SK-N-SH treated with all-trans-retinoic acid at 6 μM for 48 hours (cell line): ENCODE data around the gene FMO4.

Experiments used
- ATAC-seq: fragments of 200-7000 bp; cut with Tn5 transposase; 3 replicates; pipeline ENCODE4 v1.9.1; 2020; ENCODE audit warnings: mild to moderate bottlenecking, moderate library complexity
- ARNTL ChIP-seq: fragments of 450-650 bp; formaldehyde crosslinking; IDR thresholded peaks from 2 replicates; pipeline ENCODE4 v1.5.0; 2020; ENCODE audit warnings: low read depth, mild to moderate bottlenecking, moderate library complexity, borderline replicate concordance
- BACH2 ChIP-seq: fragments of 250-450 bp; sonication (Bioruptor Pico); IDR thresholded peaks from 2 replicates; pipeline ENCODE4 v1.9.0; 2021; ENCODE audit warnings: mild to moderate bottlenecking, borderline replicate concordance
- CSDC2 ChIP-seq: fragments of 250-450 bp; sonication (Bioruptor Pico); IDR thresholded peaks from 2 replicates; pipeline ENCODE4 v1.5.0; 2020; ENCODE audit warnings: mild to moderate bottlenecking, moderate library complexity
- ESRRG ChIP-seq: fragments of 250-450 bp; sonication (Bioruptor Pico); IDR thresholded peaks from 2 replicates; pipeline ENCODE4 v1.6.1; 2021; ENCODE audit warnings: mild to moderate bottlenecking
- GLIS3 ChIP-seq: fragments of 250-450 bp; sonication (Bioruptor Pico); IDR thresholded peaks from 2 replicates; pipeline ENCODE4 v1.5.0; 2020; ENCODE audit warnings: mild to moderate bottlenecking, moderate library complexity
- ISL1 ChIP-seq: fragments of 250-450 bp; sonication (Bioruptor Pico); IDR thresholded peaks from 2 replicates; pipeline ENCODE4 v2.1.2; 2022; ENCODE audit warnings: mild to moderate bottlenecking, moderate library complexity
- OSR1 ChIP-seq: fragments of 250-450 bp; sonication (Bioruptor Pico); IDR thresholded peaks from 2 replicates; pipeline ENCODE4 v1.8.0; 2022; ENCODE audit warnings: moderate library complexity, mild to moderate bottlenecking, inconsistent platforms
- POU6F1 ChIP-seq: fragments of 250-450 bp; sonication (Bioruptor Pico); IDR thresholded peaks from 2 replicates; pipeline ENCODE4 v1.8.0; 2021; ENCODE audit warnings: low read depth, mild to moderate bottlenecking, moderate library complexity, borderline replicate concordance
- PPARA ChIP-seq: fragments of 250-450 bp; sonication (Bioruptor Pico); IDR thresholded peaks from 2 replicates; pipeline ENCODE4 v1.5.0; 2020; ENCODE audit warnings: mild to moderate bottlenecking, borderline replicate concordance
- SNAI2 ChIP-seq: fragments of 250-450 bp; sonication (Bioruptor Pico); IDR thresholded peaks from 2 replicates; pipeline ENCODE4 v1.5.0; 2020; ENCODE audit warnings: mild to moderate bottlenecking, moderate library complexity
- TCF4 ChIP-seq: fragments of 250-450 bp; sonication (Bioruptor Pico); IDR thresholded peaks from 2 replicates; pipeline ENCODE4 v1.8.0; 2021; ENCODE audit warnings: mild to moderate bottlenecking, moderate library complexity, borderline replicate concordance
- TOX ChIP-seq: fragments of 250-450 bp; sonication (Bioruptor Pico); IDR thresholded peaks from 2 replicates; pipeline ENCODE4 v1.8.0; 2021; ENCODE audit warnings: mild to moderate bottlenecking, moderate library complexity, borderline replicate concordance
- ZC3H10 ChIP-seq: fragments of 250-450 bp; sonication (Bioruptor Pico); IDR thresholded peaks from 2 replicates; pipeline ENCODE4 v1.5.1; 2021; ENCODE audit warnings: mild to moderate bottlenecking, moderate library complexity
- ZFP3 ChIP-seq: fragments of 250-450 bp; sonication (Bioruptor Pico); IDR thresholded peaks from 2 replicates; pipeline ENCODE4 v1.5.0; 2020; ENCODE audit warnings: mild to moderate bottlenecking, moderate library complexity
- ZFP30 ChIP-seq: fragments of 450-650 bp; formaldehyde crosslinking; IDR thresholded peaks from 2 replicates; pipeline ENCODE4 v1.5.0; 2022; ENCODE audit warnings: mild to moderate bottlenecking, moderate library complexity
- ZNF565 ChIP-seq: fragments of 450-650 bp; formaldehyde crosslinking; conservative IDR thresholded peaks from 2 replicates; pipeline ENCODE4 v1.5.0; 2020; ENCODE audit warnings: low read depth, mild to moderate bottlenecking, moderate library complexity
- ZNF70 ChIP-seq: fragments of 450-650 bp; formaldehyde crosslinking; IDR thresholded peaks from 2 replicates; pipeline ENCODE4 v1.5.0; 2020; ENCODE audit warnings: mild to moderate bottlenecking, moderate library complexity
- ZNF8 ChIP-seq: fragments of 450-650 bp; formaldehyde crosslinking; IDR thresholded peaks from 2 replicates; pipeline ENCODE4 v1.5.0; 2020; ENCODE audit warnings: mild to moderate bottlenecking, moderate library complexity
- TF ChIP-seq, protein P1 (sequence below): fragments of 250-450 bp; sonication (Bioruptor Pico); IDR thresholded peaks from 2 replicates; pipeline ENCODE4 v1.8.0; 2020; ENCODE audit warnings: mild to moderate bottlenecking, moderate library complexity, borderline replicate concordance
- TF ChIP-seq, protein P2 (sequence below): fragments of 250-450 bp; sonication (Bioruptor Pico); IDR thresholded peaks from 2 replicates; pipeline ENCODE4 v1.5.1; 2020; ENCODE audit warnings: low read depth, mild to moderate bottlenecking, moderate library complexity
- TF ChIP-seq, protein P3 (sequence below): fragments of 250-450 bp; sonication (Bioruptor Pico); IDR thresholded peaks from 2 replicates; pipeline ENCODE4 v1.5.1; 2021; ENCODE audit warnings: mild to moderate bottlenecking, moderate library complexity
- TF ChIP-seq, protein P4 (sequence below): fragments of 250-450 bp; sonication (Bioruptor Pico); IDR thresholded peaks from 2 replicates; pipeline ENCODE4 v1.5.0; 2020; ENCODE audit warnings: mild to moderate bottlenecking, moderate library complexity

The FMO4 gene

DNA sequence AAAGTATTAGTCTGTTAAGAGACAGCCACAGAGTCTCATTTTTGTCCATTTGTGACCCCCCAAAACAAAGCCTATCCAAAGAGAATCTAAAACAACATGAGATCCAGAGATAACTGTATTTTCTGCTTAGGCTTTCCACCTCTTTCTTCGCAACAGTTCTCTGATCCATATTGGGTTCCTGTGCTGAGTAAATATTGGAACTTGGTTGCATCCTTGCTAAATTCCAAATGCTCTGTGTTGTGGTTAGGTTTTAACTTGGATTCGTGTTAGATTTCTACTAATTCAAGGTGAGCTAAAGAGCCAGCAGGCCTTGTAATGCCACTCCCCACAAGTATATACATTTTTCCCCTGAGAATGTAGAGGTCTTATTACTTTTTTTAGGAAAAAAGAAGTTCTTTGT is 36.4 kb upstream of the FMO4 start:
- TF ChIP-seq ZNF8 (CRISPR knock-in tag) (no peak), ARNTL (CRISPR knock-in tag) (no peak), PPARA (CRISPR knock-in tag) (no peak), GLIS3 (no peak), POU6F1 (CRISPR knock-in tag) (no peak), ZC3H10 (CRISPR knock-in tag) (no peak), ESRRG (CRISPR knock-in tag) (no peak), ISL1 (CRISPR knock-in tag) (no peak), TCF4 (no peak), ZFP30 (no peak), ZNF70 (CRISPR knock-in tag) (no peak), TOX (CRISPR knock-in tag) (no peak), ZNF565 (no peak), BACH2 (CRISPR knock-in tag) (no peak), OSR1 (CRISPR knock-in tag) (no peak)
- TF ChIP-seq, protein P1, sequence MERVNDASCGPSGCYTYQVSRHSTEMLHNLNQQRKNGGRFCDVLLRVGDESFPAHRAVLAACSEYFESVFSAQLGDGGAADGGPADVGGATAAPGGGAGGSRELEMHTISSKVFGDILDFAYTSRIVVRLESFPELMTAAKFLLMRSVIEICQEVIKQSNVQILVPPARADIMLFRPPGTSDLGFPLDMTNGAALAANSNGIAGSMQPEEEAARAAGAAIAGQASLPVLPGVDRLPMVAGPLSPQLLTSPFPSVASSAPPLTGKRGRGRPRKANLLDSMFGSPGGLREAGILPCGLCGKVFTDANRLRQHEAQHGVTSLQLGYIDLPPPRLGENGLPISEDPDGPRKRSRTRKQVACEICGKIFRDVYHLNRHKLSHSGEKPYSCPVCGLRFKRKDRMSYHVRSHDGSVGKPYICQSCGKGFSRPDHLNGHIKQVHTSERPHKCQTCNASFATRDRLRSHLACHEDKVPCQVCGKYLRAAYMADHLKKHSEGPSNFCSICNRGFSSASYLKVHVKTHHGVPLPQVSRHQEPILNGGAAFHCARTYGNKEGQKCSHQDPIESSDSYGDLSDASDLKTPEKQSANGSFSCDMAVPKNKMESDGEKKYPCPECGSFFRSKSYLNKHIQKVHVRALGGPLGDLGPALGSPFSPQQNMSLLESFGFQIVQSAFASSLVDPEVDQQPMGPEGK (CRISPR knock-in tag), result no peak
- TF ChIP-seq, protein P2, sequence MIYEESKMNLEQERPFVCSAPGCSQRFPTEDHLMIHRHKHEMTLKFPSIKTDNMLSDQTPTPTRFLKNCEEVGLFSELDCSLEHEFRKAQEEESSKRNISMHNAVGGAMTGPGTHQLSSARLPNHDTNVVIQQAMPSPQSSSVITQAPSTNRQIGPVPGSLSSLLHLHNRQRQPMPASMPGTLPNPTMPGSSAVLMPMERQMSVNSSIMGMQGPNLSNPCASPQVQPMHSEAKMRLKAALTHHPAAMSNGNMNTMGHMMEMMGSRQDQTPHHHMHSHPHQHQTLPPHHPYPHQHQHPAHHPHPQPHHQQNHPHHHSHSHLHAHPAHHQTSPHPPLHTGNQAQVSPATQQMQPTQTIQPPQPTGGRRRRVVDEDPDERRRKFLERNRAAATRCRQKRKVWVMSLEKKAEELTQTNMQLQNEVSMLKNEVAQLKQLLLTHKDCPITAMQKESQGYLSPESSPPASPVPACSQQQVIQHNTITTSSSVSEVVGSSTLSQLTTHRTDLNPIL (CRISPR knock-in tag), result no peak
- TF ChIP-seq, protein P3, sequence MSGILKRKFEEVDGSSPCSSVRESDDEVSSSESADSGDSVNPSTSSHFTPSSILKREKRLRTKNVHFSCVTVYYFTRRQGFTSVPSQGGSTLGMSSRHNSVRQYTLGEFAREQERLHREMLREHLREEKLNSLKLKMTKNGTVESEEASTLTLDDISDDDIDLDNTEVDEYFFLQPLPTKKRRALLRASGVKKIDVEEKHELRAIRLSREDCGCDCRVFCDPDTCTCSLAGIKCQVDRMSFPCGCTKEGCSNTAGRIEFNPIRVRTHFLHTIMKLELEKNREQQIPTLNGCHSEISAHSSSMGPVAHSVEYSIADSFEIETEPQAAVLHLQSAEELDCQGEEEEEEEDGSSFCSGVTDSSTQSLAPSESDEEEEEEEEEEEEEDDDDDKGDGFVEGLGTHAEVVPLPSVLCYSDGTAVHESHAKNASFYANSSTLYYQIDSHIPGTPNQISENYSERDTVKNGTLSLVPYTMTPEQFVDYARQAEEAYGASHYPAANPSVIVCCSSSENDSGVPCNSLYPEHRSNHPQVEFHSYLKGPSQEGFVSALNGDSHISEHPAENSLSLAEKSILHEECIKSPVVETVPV (CRISPR knock-in tag), result no peak
- no peak for ATAC-seq

GRCh38 chr1:171279234-171279633 is 34.7 kb upstream of the FMO4 start:
- no peak for ATAC-seq
- TF ChIP-seq ZFP3 (CRISPR knock-in tag), result no peak
- no peak for TF ChIP-seq PPARA (CRISPR knock-in tag)
- no peak for TF ChIP-seq CSDC2
- TF ChIP-seq ZFP30, result no peak
- TF ChIP-seq, protein P1 (CRISPR knock-in tag), result no peak
- no peak for TF ChIP-seq ISL1 (CRISPR knock-in tag)
- TF ChIP-seq OSR1 (CRISPR knock-in tag), result no peak
- TF ChIP-seq ZNF8 (CRISPR knock-in tag), result no peak
- TF ChIP-seq SNAI2 (CRISPR knock-in tag), result no peak
- TF ChIP-seq ZC3H10 (CRISPR knock-in tag), result no peak
- TF ChIP-seq ZNF565, result no peak
- no peak for TF ChIP-seq TOX (CRISPR knock-in tag)

- TF ChIP-seq ARNTL (CRISPR knock-in tag), result no peak
- TF ChIP-seq TCF4, result no peak
- no peak for TF ChIP-seq ZFP3 (CRISPR knock-in tag)
- no peak for TF ChIP-seq OSR1 (CRISPR knock-in tag)
- ATAC-seq, result no peak
Observed at GRCh38 chr1:171279678-171280077, 34.3 kb upstream of the FMO4 start.

DNA sequence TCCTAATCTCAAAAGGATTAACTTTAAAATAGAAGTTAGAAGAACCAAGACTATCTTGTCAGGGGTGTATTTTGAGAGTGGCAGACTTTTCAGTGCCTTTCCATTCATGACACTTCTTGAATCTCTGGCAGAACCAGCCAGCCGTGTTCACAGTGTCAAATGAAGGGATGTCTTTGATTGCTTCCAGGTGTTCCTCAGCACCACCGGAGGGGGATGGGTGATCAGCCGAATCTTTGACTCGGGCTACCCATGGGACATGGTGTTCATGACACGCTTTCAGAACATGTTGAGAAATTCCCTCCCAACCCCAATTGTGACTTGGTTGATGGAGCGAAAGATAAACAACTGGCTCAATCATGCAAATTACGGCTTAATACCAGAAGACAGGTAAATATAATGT is 33.4 kb upstream of the FMO4 start:
- TF ChIP-seq CSDC2 (no peak), GLIS3 (no peak), ARNTL (CRISPR knock-in tag) (no peak), ZC3H10 (CRISPR knock-in tag) (no peak)
- TF ChIP-seq, protein P3 (CRISPR knock-in tag), result no peak
- TF ChIP-seq, protein P4, sequence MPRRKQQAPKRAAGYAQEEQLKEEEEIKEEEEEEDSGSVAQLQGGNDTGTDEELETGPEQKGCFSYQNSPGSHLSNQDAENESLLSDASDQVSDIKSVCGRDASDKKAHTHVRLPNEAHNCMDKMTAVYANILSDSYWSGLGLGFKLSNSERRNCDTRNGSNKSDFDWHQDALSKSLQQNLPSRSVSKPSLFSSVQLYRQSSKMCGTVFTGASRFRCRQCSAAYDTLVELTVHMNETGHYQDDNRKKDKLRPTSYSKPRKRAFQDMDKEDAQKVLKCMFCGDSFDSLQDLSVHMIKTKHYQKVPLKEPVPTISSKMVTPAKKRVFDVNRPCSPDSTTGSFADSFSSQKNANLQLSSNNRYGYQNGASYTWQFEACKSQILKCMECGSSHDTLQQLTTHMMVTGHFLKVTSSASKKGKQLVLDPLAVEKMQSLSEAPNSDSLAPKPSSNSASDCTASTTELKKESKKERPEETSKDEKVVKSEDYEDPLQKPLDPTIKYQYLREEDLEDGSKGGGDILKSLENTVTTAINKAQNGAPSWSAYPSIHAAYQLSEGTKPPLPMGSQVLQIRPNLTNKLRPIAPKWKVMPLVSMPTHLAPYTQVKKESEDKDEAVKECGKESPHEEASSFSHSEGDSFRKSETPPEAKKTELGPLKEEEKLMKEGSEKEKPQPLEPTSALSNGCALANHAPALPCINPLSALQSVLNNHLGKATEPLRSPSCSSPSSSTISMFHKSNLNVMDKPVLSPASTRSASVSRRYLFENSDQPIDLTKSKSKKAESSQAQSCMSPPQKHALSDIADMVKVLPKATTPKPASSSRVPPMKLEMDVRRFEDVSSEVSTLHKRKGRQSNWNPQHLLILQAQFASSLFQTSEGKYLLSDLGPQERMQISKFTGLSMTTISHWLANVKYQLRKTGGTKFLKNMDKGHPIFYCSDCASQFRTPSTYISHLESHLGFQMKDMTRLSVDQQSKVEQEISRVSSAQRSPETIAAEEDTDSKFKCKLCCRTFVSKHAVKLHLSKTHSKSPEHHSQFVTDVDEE, result no peak
- TF ChIP-seq, protein P2 (CRISPR knock-in tag), result no peak
- ATAC-seq, result no peak
